Activated CD4-positive, alpha-beta T cell treated with anti-CD3 and anti-CD28 coated beads, Interleukin-2, Interleukin-4, amounts not matched to agents 100 ng/mL and 50 ng/mL, durations not matched to agents 16 hours and 8 hours (primary cell): ENCODE measurements around the gene RACK1.
A peak's percentile ranks its signal among the peaks of the same experiment; 100 is the strongest.

Experiments used
- DNase-seq: peaks from one replicate; pipeline ENCODE4 v3.0.0-alpha.2; 2020; ENCODE audit warnings: low spot score

The RACK1 gene

DNA sequence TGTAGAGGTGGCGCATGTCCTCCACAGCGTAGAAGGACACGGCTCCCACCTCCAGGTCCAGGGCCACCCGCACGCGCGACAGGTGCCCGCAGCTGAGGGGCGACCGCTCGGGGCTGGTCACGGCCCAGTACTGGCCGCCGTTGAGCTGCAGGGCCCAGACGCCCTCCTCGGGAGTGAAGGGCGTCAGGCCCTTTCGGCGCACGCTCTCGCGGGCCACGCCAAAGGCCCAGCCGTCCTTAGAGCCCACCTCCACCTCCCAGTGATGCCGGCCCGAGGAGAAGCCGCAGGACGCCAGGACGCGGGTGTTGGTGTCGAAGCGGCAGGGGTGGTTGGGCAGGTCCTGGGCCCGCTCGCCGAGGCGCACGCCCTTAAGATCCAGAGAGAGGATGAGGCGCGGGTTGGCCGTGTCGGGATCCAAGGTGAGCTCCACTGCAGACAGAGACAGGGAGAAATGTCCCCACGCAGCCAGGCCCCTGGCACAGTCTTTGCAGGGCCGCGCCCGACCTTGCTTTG, 48.4 kb downstream of the RACK1 start:
- no peak for DNase-seq

DNA sequence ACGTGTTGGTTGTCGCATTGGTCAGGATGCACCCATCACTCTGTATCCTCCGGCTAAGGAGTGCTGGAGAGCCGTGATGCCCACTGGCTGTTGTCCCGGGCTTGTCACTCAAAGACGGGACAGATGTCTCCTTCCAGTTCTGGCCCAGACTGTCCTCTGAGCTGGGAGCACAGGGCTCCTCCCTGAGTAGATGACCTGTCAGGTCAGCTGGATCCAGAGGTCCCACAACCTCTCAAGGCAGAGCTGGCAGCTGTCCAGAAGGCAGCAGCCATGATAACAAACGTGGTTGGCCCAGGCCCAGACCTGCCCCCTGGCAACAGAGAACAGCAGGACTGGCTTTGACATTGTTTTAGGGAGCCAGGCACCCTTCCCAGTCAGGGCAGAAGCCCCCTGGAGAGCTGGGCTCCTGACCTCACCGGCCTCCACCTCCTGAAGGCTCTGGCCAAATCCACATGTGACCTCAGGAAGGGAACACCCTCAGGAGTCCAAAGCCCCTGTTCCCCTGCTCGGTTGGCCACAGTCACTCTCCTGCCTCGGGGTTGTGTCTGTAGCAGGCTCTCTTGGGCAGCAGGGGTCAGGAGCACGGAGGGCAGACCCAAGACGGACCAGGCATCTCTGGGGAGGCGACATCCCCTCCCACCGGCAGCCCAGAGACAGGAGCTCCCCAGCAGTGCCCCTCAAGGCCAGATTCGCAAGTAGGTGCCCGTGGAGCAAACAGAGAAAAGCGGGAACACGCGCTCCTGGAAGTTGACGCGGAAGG, 49.0 kb downstream of the RACK1 start:
- DNase-seq: no peak

DNA sequence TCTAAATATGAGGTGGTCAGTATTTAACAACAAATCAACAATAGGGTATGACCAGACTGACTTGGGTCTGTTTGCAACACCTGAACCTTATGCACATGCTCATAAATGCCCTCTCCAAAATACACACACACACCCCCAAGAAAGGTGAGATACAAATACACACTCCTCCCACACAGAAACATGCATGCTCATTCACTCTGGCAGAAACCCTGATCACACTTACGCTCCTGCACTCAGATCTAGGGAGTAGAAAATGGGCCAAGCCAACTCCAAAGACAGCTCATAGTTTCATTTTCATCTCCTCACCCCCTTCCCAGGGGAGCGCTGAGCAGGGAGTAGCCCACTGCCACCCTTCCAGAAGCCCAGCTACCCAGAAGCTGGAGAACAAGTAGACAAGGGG, 50.0 kb downstream of the RACK1 start:
- no peak for DNase-seq

DNA sequence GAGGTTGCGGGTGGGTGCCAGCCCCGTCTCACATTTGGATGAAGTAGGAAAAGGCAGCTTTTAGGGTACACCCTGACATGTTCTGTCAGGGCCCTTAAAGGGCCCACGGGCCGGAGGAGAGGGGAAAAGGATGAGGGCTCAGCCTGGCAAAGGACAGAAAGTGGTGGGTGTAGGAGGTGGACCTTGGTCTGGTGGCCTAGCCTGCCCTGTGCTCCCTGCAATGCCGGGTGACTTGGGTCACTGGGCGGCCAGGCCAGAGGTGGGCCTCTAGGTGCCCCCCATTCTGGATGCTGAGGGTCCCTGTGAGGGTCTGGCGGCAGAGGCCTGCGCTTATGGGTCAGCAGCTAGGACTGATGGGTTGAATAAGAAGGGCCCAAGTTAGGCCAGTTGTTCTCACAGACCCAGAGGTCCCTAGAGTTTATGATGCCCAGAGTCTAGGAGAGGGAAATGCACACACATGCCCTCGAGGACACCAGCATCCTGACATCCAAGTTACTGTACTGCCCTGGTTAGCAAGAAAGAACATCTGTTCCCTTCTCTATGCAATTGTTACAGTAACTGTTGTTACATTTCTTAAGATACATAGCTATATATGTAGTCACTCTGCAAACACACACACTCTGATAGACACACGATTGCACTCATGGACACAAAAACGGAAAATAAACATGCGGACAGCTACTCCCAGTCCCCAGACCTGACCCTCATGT, 51.2 kb downstream of the RACK1 start:
- no peak for DNase-seq

DNA sequence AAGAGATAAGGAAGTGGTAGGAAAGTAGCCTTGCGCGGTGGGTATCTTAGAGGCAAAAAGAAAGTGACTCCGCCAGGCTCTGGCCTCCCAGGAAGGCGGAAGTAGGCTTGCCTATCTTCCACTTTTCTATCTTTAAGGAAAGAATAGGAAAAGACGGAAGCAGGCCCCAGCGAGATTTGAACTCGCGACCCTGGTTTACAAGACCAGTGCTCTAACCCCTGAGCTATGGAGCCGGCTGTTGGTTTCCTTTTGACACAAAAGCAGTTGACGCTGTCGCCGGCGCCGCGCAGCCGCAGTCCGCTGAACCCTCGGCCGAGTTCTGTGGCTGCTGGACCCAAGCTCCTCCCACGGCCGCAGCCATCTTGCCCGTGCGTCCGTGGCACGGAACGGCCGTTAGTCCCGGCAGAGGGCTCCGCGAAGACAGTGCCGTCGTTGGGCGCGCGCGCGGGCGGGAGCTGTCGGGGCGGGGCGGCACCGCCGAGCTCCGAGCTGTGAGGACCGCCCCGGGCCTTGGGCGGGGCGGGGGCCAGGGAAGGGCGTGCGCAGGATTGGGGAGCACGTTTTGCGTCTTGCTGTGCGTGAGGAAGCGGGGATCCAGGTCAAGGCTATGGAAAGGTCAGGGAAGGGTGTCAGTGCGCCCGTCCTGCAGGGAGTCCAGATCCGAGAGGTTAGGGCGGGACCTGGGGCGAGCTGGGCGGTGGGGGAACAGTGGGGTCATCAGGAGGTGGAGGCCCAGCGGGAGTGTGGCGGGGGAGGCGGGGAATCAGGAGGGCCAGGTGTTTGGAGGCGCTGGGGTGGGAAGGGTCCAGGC, 52.0 kb downstream of the RACK1 start:
- peak; percentile 95 for DNase-seq

DNA sequence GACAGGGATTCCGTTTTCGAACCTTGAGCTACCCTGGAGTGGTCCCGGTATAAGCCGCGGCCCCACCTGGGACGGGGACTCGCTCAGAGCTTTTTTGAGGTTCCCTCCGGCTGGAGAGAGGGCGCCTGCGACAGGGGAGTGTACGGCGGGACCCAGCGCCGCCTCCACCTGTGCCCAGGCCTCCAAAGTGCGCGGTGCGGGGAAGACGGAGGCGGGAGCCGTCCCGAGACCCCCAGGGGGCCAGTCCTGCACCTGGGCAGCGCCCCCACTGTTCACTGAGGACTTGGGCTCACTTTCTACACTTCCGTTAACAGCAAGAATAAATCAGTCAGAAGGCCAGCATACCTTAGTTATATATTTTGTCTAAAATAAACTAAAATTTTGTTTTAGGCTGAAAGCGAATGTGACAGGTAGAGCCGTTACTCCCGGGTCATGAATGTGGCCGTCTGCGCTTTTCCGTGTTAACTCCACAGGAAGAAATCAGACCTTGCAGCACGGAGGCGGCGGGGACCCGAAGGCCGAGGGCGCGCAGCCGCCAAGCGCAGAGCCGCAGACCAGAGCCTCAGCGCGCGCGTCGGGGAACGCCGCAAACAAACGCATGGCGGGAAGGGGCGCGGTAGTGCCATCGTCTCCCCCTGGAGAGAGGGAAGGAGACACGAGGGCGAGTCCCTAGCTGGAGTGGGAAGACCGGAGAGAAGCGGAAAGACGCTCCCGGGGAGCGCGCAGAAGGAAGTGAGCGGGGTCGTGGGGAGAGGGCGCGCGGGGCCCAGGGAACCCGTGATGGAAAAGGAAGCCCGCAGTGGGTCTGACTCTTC, 52.8 kb downstream of the RACK1 start:
- DNase-seq: no peak

DNA sequence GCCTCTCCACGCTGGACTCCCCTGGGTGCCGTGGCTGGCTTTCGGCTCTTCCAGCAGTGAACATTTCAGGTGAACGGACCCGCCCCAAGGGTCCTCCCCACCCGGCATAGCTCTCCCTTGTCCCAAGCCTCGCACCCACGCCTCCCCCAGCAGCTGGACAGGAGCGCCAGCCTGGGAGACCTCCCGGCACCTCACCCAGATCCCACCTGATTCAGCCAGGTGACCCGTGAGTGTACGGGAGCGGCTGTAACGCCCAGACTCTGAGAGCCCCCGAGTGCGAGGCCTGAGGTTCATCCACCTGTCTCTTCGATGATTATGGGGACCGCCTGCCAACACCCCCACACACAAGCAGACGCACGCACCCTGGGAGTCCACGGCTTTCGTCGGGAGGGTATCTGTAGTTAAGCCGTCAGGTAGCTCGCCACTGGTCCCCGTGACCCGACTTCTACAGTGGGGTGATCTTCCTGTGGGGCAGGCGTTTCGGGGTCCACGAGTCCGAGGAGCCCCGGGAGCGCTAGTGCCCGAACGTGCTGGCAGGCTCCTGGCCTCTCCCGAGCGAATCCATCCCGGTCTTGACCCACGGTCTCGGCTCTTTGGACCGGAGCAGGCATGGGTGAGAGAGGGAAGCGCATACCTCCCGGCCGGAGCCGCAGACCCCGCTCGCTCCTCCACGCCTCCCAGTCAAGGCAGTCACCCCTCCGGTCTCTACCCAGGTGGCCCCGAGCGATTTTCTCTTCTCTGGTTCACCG, 53.6 kb downstream of the RACK1 start:
- DNase-seq: no peak

DNA sequence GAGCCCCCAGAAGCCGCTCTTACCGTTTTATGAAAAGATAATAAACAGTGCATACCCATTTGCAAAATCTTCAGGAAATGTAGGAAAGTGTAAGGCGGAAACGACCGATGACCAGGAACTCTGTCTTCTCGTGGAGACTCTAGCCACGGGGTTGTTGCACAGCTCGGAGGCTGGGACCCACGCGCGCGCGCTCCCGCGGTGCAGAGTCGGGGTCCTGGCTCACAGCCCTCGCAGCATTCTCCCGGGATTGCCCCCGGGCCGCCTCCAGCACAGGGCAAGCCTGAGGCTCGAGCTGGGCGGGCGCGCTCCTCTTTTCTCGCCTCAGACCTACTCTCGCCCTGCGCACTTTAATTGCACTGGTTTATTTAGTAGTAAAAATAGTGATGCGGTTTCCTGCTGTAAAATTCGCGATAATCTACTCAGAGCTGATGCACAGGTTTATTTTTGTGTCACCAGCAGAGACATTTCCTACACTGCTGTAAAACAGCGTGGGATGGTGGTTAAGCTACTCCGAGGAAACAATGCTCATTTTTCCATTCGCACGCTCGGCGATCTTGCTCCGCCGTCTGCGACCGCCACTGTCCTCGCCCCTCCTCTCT, 54.2 kb downstream of the RACK1 start:
- peak; percentile 50 for DNase-seq

DNA sequence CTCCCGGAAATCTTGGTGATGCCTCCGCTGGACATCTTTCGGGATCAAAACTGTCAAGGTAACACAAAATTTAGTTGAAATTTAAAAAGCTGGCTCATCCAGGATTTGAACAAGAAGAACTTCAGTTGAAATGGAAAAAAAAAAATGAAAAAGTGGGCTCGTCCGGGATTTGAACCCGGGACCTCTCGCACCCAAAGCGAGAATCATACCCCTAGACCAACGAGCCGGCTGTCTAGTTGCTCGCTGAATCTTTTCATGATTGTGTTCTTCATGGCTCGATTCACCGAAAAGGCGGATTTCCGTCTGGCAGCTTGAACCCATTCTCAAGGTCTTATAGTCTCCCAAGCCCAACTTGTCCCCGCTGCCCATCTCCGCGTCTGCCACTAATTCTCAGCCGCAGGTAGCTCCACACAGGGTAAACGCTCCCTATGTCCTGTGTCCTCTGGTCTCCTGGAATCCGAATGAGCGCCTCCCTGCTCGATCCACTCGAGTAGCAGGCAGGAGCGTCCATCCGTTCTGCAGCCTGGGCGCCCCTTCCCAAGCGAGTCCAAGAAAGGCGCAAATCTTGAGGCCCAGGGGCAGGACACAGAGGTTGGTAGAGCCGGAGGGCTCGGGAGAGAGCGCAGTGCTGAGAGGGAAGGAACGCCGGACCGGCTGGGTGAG, 54.9 kb downstream of the RACK1 start:
- peak; percentile 87 for DNase-seq

DNA sequence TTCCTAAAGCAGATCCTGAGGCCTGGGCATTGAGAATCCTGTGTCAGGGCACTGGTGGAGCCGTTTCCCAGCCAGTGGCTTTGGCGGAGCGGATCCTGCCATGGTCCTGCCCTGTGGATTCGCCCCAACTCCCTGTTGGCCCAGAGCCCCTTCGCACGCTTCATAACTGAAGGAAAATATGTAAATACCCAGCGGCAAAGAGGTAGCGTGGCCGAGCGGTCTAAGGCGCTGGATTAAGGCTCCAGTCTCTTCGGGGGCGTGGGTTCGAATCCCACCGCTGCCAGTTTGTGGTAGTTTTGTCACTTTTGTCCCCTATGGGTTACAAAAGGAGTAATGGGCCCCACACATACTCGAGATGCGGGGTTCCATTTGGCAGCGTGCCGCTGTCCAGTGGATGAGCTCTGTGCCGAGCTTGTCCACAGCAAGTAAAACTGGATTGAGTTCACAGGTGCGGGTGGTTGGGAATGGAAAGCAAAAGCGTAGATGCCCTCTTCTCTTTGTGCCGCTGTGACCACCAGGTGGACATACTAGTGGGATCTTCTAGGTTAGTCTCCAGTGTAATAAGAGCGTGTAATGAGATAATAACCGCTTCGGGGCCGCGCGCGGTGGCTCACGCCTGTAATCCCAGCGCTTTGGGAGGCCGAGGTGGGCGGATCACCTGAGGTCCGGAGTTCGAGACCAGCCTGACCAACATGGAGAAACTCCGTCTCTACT, 56.0 kb downstream of the RACK1 start:
- DNase-seq: peak; percentile 87

DNA sequence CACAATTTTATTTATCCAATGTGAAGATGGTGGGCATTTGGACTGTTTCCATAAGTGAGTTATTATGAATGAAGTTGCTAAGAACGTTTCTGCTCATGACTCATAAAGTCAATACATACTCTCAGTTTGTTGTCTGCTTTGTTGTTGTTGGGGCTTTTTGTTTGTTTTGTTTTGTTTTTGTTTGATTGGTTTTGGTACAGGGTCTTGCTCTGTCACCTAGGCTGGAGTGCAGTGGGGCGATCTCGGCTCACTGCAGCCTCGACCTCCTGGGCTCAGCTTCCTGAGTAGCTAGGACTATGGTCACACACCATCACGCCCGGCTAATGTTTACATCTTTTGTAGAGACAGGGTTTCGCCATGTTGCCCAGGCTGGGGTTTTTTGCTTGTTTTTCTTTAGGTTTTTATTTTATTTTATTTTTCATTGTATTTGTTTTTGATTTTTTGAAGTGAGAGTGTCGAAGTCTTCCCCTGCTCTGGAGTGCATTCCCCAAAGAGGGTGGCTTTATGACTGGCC, 56.7 kb downstream of the RACK1 start:
- DNase-seq: no peak
